HUES64 (cell line): ENCODE measurements around the gene MOAP1.
"Not testable (repeated sequence)": the region's sequence is repeated elsewhere in the genome, so short reads cannot be mapped to it uniquely, and the experiment has no call there.

Experiments
- H3K27ac ChIP-seq: 2 replicates; pipeline ENCODE4 v1.7.0; 2013; ENCODE audit warnings: low read depth, low read length, inconsistent platforms
- H3K27me3 ChIP-seq: 2 replicates; pipeline ENCODE4 v1.6.1; 2013; ENCODE audit warnings: mild to moderate bottlenecking, low read length; ENCODE audit not compliant: insufficient read depth
- H3K36me3 ChIP-seq: 2 replicates; pipeline ENCODE4 v1.6.1; 2013; ENCODE audit warnings: mild to moderate bottlenecking, low read length; ENCODE audit not compliant: insufficient read depth
- H3K4me1 ChIP-seq: 2 replicates; pipeline ENCODE4 v1.6.1; 2013; ENCODE audit warnings: mild to moderate bottlenecking, low read length, moderate library complexity; ENCODE audit not compliant: insufficient read depth
- H3K4me3 ChIP-seq: 2 replicates; pipeline ENCODE4 v1.5.1; 2013; ENCODE audit warnings: mild to moderate bottlenecking, low read length, moderate library complexity
- H3K9ac ChIP-seq: 2 replicates; pipeline ENCODE4 v1.6.1; 2013; ENCODE audit warnings: mild to moderate bottlenecking, low read depth, low read length
- H3K9me3 ChIP-seq: 2 replicates; pipeline ENCODE4 v1.6.1; 2013; ENCODE audit warnings: low read depth, low read length; ENCODE audit not compliant: insufficient read depth
- WGBS: fragments of 150-250, 120-280 bp; methylation state at CpG from one replicate; pipeline ENCODE4 v1.1.7; 2013; ENCODE audit warnings: missing lambda C conversion rate; 5-methylcytosine and 5-hydroxymethylcytosine counted together

Gene MOAP1

DNA sequence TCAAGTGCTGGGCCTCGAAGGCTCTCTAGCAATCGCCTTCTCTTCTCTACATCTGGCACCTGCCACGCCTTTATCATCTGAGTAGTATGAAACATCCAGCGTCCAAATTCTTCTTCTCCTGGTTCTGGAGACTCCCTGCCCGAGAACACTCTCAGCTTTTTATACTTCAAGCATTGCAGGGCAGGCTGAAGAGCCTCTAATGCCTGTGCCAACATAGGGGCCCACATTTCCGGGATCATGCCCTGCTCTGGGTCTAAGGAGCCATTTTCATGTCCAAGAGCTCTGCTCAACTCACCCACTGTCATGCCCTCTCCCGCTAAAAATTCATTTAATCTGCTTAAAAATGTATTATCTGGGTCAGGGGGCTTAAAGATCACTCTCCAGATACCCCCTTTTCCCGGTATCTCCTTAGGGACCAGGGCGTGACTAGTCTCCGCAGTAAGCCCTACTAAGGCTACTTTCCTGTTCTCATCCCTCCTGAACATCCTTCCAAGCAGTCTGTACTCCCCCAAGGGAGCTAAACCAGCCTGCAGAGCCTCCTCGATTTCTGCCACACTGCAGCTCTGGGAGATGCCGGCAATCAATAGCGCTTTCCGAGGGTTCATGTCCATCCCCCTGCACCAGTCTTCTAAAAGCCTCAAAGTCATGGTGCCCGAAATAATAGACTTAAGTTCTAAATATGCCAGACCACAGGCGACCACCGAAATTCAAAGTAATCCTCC, 940 bp downstream of the MOAP1 start:
- Histone ChIP-seq H3K36me3 (peaks cover 23% of the 10 kb centered on the region), H3K27ac (no peak overlapping the region), H3K9ac (peak overlapping the region; percentile 91), H3K4me3 (peak overlapping the region; percentile 98), H3K9me3 (no peaks in the 10 kb centered on the region), H3K27me3 (no peaks in the 10 kb centered on the region), H3K4me1 (no peaks in the 10 kb centered on the region)
- 50% methylated on average over 17 of the region's 17 CpGs for WGBS

DNA sequence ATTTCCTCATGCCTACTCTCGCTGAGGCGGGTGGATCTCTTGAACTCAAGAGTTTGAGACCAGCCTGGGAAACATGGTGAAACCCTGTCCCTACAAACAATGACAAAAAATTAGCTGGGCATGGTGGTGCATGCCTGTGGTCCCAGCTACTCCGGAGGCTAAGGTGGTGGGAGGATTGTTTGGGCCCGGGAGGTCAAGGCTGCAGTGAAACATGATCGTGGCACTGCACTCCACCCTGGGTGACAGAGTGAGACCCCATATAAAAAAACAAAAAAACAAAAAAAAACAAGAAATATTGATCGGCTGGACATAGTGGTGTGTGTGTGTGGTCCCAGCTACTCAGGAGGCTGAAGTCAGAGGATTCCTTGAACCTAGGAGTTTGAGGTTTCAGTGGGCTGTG, 9.2 kb downstream of the MOAP1 start:
- Histone ChIP-seq H3K4me3 (no peak overlapping the region), H3K27ac (no peak overlapping the region), H3K9ac (no peak overlapping the region), H3K9me3 (no peaks in the 10 kb centered on the region), H3K27me3 (no peaks in the 10 kb centered on the region), H3K4me1 (no peaks in the 10 kb centered on the region), H3K36me3 (no peaks in the 10 kb centered on the region)
- 88% methylated on average over 5 of the region's 6 CpGs for WGBS

DNA sequence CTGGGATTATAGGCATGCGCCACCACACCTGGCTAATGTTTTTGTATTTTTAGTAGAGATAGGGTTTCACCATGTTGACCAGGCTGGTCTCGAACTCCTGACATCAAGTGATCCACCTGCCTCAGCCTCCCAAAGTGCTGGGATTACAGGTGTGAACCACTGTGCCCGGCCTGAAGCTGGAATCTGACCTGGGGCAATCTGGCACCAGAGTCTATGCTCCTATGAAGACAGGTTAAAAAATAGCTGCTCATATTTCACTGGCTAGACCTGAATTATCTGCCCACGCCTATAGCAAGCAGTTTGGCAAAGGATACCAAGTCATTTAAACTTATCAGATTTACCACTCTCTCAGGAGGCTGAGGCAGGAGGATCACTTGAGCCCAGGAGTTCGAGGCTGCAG, 10.0 kb downstream of the MOAP1 start:
- H3K4me3 ChIP-seq, H3K36me3 ChIP-seq, H3K27me3 ChIP-seq, H3K9me3 ChIP-seq, H3K27ac ChIP-seq, H3K4me1 ChIP-seq, H3K9ac ChIP-seq: not testable (repeated sequence)
- 90% methylated on average over 5 of the region's 5 CpGs for WGBS

DNA sequence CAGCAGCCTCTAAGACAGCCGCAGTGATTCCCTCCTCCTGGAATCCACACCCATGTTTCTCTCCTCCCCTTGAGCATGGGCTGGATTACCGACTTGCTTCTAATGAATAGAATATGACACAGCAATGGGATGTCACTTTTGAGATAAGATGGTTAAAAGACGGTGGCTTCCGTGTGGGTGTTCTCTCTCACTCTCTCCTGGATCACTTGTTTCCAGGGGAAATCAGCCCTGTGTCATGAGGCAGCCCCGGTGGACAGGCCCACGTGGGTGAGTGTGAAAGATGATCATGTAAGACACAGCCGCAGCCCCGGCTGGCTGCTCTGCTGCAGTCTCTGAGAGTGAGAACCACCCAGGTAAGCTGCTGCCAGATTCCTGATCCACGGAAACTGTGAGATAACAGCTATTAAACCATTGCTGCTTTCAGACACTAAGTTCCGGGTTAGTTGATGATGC, 10.7 kb downstream of the MOAP1 start:
- no peak overlapping the region for H3K27ac ChIP-seq
- no peaks in the 10 kb centered on the region for H3K9me3 ChIP-seq
- no peaks in the 10 kb centered on the region for H3K27me3 ChIP-seq
- H3K4me1 ChIP-seq: no peaks in the 10 kb centered on the region
- H3K9ac ChIP-seq: no peak overlapping the region
- H3K4me3 ChIP-seq: no peak overlapping the region
- no peaks in the 10 kb centered on the region for H3K36me3 ChIP-seq
- WGBS: 78% methylated on average over 9 of the region's 10 CpGs

DNA sequence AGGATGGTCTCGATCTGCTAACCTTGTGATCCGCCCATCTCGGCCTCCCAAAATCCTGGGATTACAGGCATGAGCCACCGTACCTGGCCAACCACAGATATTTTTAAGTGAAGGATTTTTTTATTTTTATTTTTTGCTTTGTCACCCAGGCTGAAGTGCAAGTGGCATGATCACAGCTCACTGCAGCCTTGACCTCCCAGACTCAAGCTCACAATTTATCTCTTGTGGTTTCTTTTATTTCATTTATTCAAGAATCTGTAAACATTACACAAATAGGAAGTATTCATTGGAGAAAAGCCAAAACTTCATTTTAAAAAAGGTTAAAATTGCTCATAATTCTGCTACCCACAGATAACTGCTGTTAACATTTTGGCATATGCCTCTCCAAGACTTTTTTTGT, 13.3 kb downstream of the MOAP1 start:
- 97% methylated on average over 4 of the region's 4 CpGs for WGBS
- no peaks in the 10 kb centered on the region for H3K4me1 ChIP-seq
- no peak overlapping the region for H3K4me3 ChIP-seq
- H3K9ac ChIP-seq: no peak overlapping the region
- H3K36me3 ChIP-seq: no peaks in the 10 kb centered on the region
- H3K27ac ChIP-seq: no peak overlapping the region
- no peaks in the 10 kb centered on the region for H3K9me3 ChIP-seq
- H3K27me3 ChIP-seq: no peaks in the 10 kb centered on the region

DNA sequence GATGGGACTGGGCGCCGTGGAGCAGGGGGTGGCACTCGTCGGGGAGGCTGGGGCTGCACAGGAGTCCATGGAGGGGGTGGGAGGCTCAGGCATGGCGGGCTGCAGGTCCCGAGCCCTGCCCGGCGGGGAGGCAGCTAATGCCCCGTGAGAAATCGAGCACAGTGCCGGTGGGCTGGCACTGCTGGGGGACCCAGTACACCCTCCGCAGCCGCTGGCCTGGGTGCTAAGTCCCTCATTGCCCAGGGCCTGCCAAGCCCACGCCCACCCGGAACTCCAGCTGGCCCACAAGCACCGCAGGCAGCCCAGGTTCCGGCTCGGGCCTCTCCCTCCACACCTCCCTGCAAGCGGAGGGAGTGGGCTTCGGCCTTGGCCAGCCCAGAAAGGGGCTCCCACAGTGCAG, 14.6 kb downstream of the MOAP1 start:
- H3K4me1 ChIP-seq, H3K9ac ChIP-seq, H3K27me3 ChIP-seq, H3K9me3 ChIP-seq, H3K4me3 ChIP-seq, H3K27ac ChIP-seq, H3K36me3 ChIP-seq: not testable (repeated sequence)
- 92% methylated on average over 20 of the region's 20 CpGs for WGBS

DNA sequence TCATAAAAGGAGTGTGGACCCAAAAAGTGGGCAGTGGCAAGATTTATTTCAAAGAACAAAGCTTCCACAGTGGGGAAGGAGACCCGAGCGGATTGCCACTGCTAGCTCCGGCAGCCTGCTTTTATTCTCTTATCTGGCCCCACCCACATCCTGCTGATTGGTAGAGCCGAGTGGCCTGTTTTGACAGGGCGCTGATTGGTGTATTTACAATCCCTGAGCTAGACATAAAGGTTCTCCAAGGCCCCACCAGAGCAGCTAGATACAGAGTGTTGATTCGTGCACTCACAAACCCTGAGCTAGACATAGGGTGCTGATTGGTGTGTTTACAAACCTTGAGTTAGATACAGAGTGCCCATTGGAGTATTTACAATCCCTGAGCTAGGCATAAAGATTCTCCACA, 15.1 kb downstream of the MOAP1 start:
- H3K9ac ChIP-seq, H3K27ac ChIP-seq, H3K36me3 ChIP-seq, H3K9me3 ChIP-seq, H3K4me1 ChIP-seq, H3K4me3 ChIP-seq, H3K27me3 ChIP-seq: not testable (repeated sequence)
- 94% methylated on average over 5 of the region's 6 CpGs for WGBS

DNA sequence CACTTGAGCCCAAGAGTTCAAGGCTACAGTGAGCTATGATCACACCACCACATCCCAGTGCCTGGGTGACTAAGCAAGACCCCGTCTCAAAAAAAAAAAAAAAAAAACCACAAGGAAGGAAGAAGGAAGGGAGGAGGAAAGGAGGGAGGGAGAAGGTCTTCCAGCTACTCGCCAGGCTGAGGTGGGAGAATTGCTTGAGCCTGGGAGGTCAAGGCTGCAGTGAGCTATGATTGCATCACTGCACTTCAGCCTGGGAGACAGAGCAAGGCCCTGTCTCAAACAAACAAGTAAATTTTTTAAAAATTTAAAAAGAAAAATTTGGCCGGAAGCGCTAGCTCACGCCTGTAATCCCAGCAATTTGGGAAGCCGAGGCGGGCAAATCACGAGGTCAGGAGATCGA, 16.1 kb downstream of the MOAP1 start:
- H3K4me1 ChIP-seq, H3K27me3 ChIP-seq, H3K9me3 ChIP-seq, H3K9ac ChIP-seq, H3K4me3 ChIP-seq, H3K36me3 ChIP-seq, H3K27ac ChIP-seq: not testable (repeated sequence)
- WGBS: 96% methylated on average over 8 of the region's 9 CpGs

DNA sequence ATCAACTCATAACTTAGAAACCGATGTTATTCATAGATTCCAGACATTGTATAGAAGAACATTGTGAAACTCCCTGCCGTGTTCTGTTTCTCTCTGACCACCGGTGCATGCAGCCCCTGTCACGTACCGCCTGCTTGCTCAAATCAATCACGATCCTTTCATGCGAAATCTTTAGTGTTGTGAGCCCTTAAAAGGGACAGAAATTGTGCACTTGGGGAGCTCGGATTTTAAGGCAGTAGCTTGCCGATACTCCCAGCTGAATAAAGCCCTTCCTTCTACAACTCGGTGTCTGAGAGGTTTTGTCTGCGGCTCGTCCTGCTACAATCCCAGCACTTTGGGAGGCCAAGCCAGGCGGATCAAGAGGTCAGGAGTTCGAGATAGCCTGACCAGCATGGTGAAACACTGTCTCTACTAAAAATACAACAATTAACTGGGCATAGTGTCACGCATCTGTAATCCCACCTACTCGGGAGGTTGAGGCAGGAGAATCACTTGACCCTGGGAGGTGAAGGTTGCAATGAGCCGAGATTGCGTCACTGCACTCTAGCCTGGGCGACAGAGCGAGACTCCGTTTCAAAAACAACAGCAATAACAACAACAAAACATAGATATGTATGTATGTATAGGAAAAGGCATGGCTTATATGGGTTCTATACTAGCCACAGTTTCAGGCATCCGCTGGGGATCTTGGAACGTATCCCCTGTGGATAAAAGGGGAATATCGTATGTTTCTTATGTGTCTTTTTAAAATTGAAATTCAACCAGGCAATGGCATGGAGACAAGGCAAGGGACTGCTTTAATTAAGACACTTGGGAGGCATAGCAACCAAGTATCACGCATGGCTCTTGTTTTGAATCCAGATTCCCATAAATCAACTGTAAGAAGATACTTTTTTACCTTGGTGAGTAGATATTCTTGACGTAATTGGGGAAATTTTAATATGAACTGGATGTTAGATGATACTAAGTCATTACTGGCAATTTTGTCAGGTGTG, 19.1 kb downstream of the MOAP1 start:
- H3K4me3 ChIP-seq, H3K4me1 ChIP-seq, H3K9me3 ChIP-seq, H3K9ac ChIP-seq, H3K27ac ChIP-seq, H3K36me3 ChIP-seq, H3K27me3 ChIP-seq: not testable (repeated sequence)
- WGBS: 84% methylated on average over 23 of the region's 26 CpGs

DNA sequence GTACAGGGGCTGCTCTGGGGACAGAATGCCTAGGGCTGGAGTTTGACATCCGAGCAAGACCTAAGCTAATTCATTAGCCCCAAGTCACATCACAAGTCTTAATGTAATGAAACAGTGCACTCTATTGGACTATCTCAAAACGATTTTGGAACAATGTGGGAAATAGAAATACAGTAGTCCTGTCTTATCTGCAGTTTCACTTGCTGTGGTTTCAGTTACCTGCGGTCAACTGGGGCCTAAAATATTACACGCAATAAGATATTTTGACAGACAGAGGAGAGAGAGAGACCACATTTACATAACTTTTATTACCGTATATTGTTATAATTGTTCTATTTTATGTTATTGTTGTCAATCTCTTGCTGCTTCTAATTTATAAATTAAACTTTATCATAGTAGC, 21.1 kb downstream of the MOAP1 start:
- 64% methylated on average over 3 of the region's 5 CpGs for WGBS
- Histone ChIP-seq H3K27me3 (no peaks in the 10 kb centered on the region), H3K27ac (no peak overlapping the region), H3K36me3 (no peaks in the 10 kb centered on the region), H3K9ac (no peak overlapping the region), H3K4me1 (no peaks in the 10 kb centered on the region), H3K9me3 (no peaks in the 10 kb centered on the region), H3K4me3 (no peak overlapping the region)

DNA sequence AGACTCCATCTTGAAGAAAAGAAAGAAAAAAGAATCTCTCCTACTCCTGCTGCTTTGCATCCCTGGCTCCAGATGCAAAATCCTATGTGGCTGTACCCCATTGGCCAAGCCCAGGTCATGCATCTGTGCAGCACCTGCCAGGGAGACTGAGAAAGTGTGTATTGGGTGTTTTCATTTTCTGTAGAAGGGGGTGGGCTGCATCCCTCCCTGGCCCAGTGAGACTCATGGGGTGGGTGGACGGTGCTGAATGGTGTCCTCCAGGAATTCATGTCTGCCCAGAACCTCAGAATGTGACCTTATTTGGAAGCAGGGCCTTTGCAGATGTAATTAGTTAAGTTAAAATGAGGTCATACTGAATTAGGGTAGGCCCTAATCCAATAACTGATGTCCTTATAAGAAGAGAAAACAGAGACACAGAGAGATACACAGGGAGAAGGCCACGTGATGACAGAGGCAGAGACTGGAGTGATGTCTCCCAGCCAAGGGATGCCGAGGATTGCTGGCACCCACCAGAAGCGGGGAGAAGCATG, 23.2 kb downstream of the MOAP1 start:
- no peaks in the 10 kb centered on the region for H3K27me3 ChIP-seq
- H3K4me3 ChIP-seq: no peak overlapping the region

More for the DNA sequence above, 23.2 kb downstream of the MOAP1 start:
- no peak overlapping the region for H3K27ac ChIP-seq
- no peaks in the 10 kb centered on the region for H3K4me1 ChIP-seq
- 89% methylated on average over 4 of the region's 4 CpGs for WGBS
- H3K9me3 ChIP-seq: no peaks in the 10 kb centered on the region
- no peaks in the 10 kb centered on the region for H3K36me3 ChIP-seq
- no peak overlapping the region for H3K9ac ChIP-seq
